LNCaP clone FGC (cell line): Measurements from ENCODE around the gene RAD51AP2.

Experiments used
- DNase-seq: peaks from one replicate; pipeline ENCODE4 v3.0.0-alpha.2; 2011; ENCODE audit warnings: low read depth
- H3K4me3 ChIP-seq: 2 replicates; pipeline ENCODE4 v1.5.1; 2011; ENCODE audit warnings: mild to moderate bottlenecking, low read depth, low read length, control low read depth
- CTCF ChIP-seq: IDR thresholded peaks from 2 replicates; pipeline ENCODE4 v1.5.1; 2012; ENCODE audit warnings: mild to moderate bottlenecking; ENCODE audit not compliant: control insufficient read depth, insufficient read depth; ENCODE audit errors: extremely low read depth

RAD51AP2 gene

GRCh38 chr2:17536416-17536815 lies 18.2 kb upstream of the RAD51AP2 start:
- no peak for TF ChIP-seq CTCF
- no peak overlapping the region for H3K4me3 ChIP-seq
- DNase-seq, result no peak

DNA sequence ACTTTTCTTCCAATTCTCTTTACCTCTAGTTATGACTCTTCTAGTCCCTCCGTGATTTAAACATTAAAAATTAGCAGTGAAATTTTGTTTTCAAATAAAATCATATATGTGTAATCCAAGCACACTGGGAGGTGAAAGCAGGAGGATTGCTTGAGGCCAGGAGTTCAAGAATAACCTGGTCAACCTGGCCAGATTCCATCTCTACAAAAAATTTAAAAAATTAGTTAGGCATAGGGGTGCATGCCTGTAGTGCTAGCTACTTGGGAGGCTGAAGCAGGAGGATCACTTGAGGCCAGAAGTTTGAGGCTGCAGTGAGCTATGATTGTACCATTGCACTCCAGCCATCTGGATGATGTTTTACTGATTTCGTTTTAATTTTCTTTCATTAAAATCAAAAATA lies 15.3 kb upstream of the RAD51AP2 start:
- no peak for TF ChIP-seq CTCF
- H3K4me3 ChIP-seq, result no peak overlapping the region
- DNase-seq, result no peak

- DNase-seq, result no peak
- no peak overlapping the region for H3K4me3 ChIP-seq
Observed at GRCh38 chr2:17529771-17530170, 11.5 kb upstream of the RAD51AP2 start.

DNA sequence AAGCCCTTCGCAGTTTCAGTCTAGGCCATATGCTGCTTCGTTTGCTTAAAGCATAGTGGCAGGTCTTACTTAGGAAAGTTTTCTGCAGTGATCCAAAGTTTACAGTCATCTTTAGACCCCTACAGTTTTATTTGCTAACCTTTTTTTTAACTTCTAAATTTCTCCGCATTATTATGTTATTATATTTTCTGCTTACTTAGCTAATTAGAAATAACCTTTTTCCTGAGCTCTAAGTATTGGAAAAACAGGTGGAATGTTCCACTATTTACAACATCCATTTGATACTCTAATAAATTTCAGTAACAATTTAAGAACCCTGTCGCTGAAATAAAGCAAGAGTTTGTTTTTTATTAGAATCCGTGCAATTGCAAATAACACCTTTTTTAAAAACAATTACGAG lies 4.1 kb upstream of the RAD51AP2 start:
- H3K4me3 ChIP-seq, result no peak overlapping the region
- no peak for DNase-seq
- TF ChIP-seq CTCF, result no peak

More at GRCh38 chr2:17529771-17530170, 11.5 kb upstream of the RAD51AP2 start:
- no peak for TF ChIP-seq CTCF

- no peak for DNase-seq
- no peak overlapping the region for H3K4me3 ChIP-seq
- no peak for TF ChIP-seq CTCF
Observed at GRCh38 chr2:17521621-17522020, 3.4 kb upstream of the RAD51AP2 start.

DNA sequence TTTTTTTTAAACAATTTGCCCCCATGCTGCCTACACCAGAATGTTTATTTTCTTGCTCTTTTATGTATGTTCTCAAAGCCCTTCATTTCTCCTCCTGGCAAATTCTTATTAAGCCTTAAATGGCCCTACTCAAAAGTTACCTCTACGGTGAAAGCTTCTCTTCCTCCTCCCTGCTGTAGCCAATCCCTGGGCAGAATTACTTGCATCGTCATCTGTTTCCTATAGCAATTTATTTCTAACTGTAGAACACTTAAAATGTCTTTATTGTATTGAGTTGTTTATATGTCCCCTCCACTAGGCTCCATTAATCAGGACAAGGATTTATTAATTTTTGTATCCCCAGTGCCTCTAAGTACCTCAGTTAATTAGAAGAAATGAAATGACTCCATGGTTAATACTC lies 2.5 kb upstream of the RAD51AP2 start:
- no peak for TF ChIP-seq CTCF
- no peak for DNase-seq
- H3K4me3 ChIP-seq, result no peak overlapping the region

GRCh38 chr2:17519486-17519885 lies 1.2 kb upstream of the RAD51AP2 start:
- TF ChIP-seq CTCF, result no peak
- DNase-seq, result no peak
- H3K4me3 ChIP-seq, result no peak overlapping the region
